Neural progenitor cell (in vitro differentiated cells): ENCODE data around the gene VWA3A. TPM values are rescaled to one million over a fixed set of nuclear protein-coding genes. Genes with fewer than 3 reads are reported as not detected.

Source experiments
- DNase-seq: peaks from one replicate; pipeline ENCODE4 v3.0.0-alpha.2; 2016; ENCODE audit warnings: low spot score
- H2AFZ ChIP-seq: fragments of 200-600 bp; sonication (generic); replicated peaks from 2 replicates; pipeline ENCODE4 v1.6.1; 2016; ENCODE audit warnings: antibody characterized with exemption
- H3F3A ChIP-seq: fragments of 200-600 bp; sonication (generic); 2 replicates; pipeline ENCODE4 v1.6.1; 2016; ENCODE audit warnings: antibody characterized with exemption, low read depth
- H3K27ac ChIP-seq: fragments of 200-600 bp; sonication (generic); 2 replicates; pipeline ENCODE4 v1.5.1; 2016; ENCODE audit warnings: mild to moderate bottlenecking
- H3K27me3 ChIP-seq: fragments of 200-600 bp; sonication (generic); 2 replicates; pipeline ENCODE4 v1.6.1; 2016; ENCODE audit warnings: mild to moderate bottlenecking, moderate library complexity
- H3K36me3 ChIP-seq: fragments of 200-600 bp; sonication (generic); 2 replicates; pipeline ENCODE4 v1.5.1; 2016
- H3K4me1 ChIP-seq: fragments of 200-600 bp; sonication (generic); 2 replicates; pipeline ENCODE4 v1.6.1; 2016; ENCODE audit warnings: mixed run types
- H3K4me2 ChIP-seq: fragments of 200-600 bp; sonication (generic); 2 replicates; pipeline ENCODE4 v1.6.1; 2016
- H3K4me3 ChIP-seq: fragments of 200-600 bp; sonication (generic); 2 replicates; pipeline ENCODE4 v1.5.1; 2016
- H3K79me2 ChIP-seq: fragments of 200-600 bp; sonication (generic); 2 replicates; pipeline ENCODE4 v1.6.1; 2016; ENCODE audit warnings: low read depth
- H3K9ac ChIP-seq: fragments of 200-600 bp; sonication (generic); 2 replicates; pipeline ENCODE4 v1.6.1; 2016
- H3K9me3 ChIP-seq: fragments of 200-600 bp; sonication (generic); 2 replicates; pipeline ENCODE4 v1.5.1; 2016; ENCODE audit warnings: low read depth
- H4K20me1 ChIP-seq: fragments of 200-600 bp; sonication (generic); 2 replicates; pipeline ENCODE4 v1.6.1; 2016; ENCODE audit warnings: low read depth
- H3K27ac Mint-ChIP-seq: 3 replicates; pipeline ENCODE4 v1.8.0; 2021; ENCODE audit warnings: mixed read lengths
- H3K27me3 Mint-ChIP-seq: 2 replicates; pipeline ENCODE4 v1.8.0; 2022; ENCODE audit warnings: low read depth, mild to moderate bottlenecking, inconsistent platforms, moderate library complexity, mixed read lengths; ENCODE audit not compliant: insufficient read depth
- H3K36me3 Mint-ChIP-seq: 3 replicates; pipeline ENCODE4 v1.8.0; 2021; ENCODE audit warnings: mixed read lengths
- H3K4me1 Mint-ChIP-seq: 3 replicates; pipeline ENCODE4 v1.8.0; 2021; ENCODE audit warnings: mixed read lengths
- H3K4me3 Mint-ChIP-seq: 3 replicates; pipeline ENCODE4 v1.8.0; 2021; ENCODE audit warnings: mild to moderate bottlenecking, moderate library complexity, mixed read lengths
- H3K9me3 Mint-ChIP-seq: 3 replicates; pipeline ENCODE4 v1.8.0; 2020; ENCODE audit warnings: mixed read lengths
- CTCF ChIP-seq: fragments of 200-600 bp; sonication (generic); IDR thresholded peaks from 2 replicates; pipeline ENCODE4 v1.5.1; 2017; ENCODE audit warnings: antibody characterized with exemption, mild to moderate bottlenecking
- EZH2 ChIP-seq: fragments of 200-600 bp; sonication (generic); IDR thresholded peaks from 2 replicates; pipeline ENCODE4 v1.6.1; 2017; ENCODE audit warnings: antibody characterized with exemption, mild to moderate bottlenecking, moderate library complexity
- EZH2phosphoT487 ChIP-seq: fragments of 200-600 bp; sonication (generic); IDR thresholded peaks from 2 replicates; pipeline ENCODE4 v1.6.1; 2017; ENCODE audit warnings: antibody characterized with exemption
- total RNA-seq: library from RNA; depleted of rRNA; stranded (reverse); fragments of >200 nt; gene quantifications from 2 replicates; pipeline ENCODE4 v1.2.3, GENCODE V29; 2015; ENCODE audit warnings: low replicate concordance

VWA3A gene
- total RNA-seq, 1 donor from 2014 or later, result 1.0 TPM

DNA sequence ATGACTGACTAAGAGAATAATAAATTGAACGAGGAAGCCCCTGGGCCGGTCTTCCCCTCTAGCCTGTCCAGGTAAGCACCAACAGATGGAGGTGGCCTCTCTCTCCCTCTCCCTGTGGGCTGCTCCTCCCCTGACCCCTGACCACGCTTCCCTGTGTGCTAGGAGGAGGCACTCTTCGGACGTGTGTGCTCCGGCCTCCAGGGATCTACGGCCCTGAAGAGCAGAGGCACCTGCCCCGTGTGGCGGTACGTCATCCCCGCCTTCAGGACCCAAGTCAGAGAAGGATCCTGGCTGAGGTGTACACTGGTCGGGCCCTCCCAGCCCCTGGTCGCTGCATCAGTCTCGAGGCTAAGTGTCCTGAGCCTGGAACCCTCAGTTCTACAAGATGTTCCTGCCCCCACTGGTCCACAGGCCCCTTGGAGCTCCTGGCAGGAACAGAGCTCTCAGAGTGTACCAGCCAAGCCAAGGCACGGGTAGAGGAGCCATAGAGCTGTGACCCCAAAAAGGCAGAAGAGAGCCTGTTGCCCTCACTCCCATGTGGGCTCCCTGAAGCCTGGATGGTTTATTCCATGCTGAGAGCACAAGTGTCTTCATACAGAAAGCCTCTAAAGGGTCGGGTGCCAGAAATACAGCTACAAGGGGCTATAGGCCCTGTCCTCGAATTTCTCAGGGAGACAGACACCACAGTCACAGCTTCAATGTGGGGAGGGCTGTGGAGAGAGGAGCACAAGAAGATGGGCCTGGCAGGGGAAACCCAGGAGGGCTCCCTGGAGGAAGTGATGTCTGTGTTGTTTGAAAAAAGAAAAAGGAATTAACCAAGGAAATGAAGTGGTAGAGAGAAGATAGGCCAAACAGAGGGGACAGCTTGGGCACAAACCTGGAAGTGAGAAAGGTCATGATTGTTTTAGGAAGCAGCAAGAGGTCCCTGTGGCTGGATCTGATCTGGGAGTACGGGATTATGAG is 85.9 kb downstream of the VWA3A start:
- Mint-ChIP-seq H3K27me3 (peaks cover 6% of the 10 kb centered on the region), H3K9me3 (no peaks in the 10 kb centered on the region), H3K27ac (no peak overlapping the region), H3K36me3 (no peaks in the 10 kb centered on the region), H3K4me1 (no peaks in the 10 kb centered on the region), H3K4me3 (no peak overlapping the region)
- Histone ChIP-seq H3K79me2 (no peaks in the 10 kb centered on the region), H3K4me2 (no peak overlapping the region), H3K27ac (no peak overlapping the region), H3K9me3 (no peaks in the 10 kb centered on the region), H3K4me3 (no peak overlapping the region), H3F3A (no peaks in the 10 kb centered on the region), H3K9ac (no peak overlapping the region), H4K20me1 (no peaks in the 10 kb centered on the region), H3K4me1 (no peaks in the 10 kb centered on the region), H3K36me3 (no peaks in the 10 kb centered on the region), H3K27me3 (no peaks in the 10 kb centered on the region), H2AFZ (no peak overlapping the region)
- no peak for TF ChIP-seq CTCF
- no peak for TF ChIP-seq EZH2phosphoT487
- no peak for TF ChIP-seq EZH2
- DNase-seq, result no peak

DNA sequence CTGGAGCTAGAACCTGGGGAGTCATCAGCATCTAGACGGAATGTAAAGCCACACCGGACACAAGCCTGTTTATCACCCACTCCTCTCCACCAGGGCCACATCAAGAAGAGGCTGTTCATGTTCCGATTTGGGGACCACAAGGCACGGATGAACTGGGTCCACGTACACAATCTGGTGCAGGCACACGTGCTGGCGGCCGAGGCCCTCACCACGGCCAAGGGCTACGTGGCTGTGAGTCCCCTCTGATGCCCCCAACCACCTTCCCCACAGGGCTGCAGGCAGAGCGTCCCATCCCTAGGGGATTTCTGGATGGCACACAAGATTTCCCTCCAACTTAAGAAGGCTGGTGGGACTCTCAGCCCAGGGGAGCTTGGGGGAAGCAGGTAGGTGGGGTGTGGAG is 89.1 kb downstream of the VWA3A start:
- Histone ChIP-seq H4K20me1 (no peaks in the 10 kb centered on the region), H3K27ac (no peak overlapping the region), H3K9ac (no peak overlapping the region), H3K79me2 (no peaks in the 10 kb centered on the region), H3K4me2 (no peak overlapping the region), H2AFZ (no peak overlapping the region), H3K4me3 (no peak overlapping the region), H3K9me3 (no peaks in the 10 kb centered on the region), H3F3A (no peaks in the 10 kb centered on the region), H3K4me1 (no peaks in the 10 kb centered on the region), H3K36me3 (no peaks in the 10 kb centered on the region), H3K27me3 (no peaks in the 10 kb centered on the region)
- no peaks in the 10 kb centered on the region for H3K4me1 Mint-ChIP-seq
- H3K36me3 Mint-ChIP-seq, result no peaks in the 10 kb centered on the region
- TF ChIP-seq EZH2phosphoT487, result no peak
- no peak for TF ChIP-seq EZH2
- TF ChIP-seq CTCF, result no peak
- H3K27ac Mint-ChIP-seq, result no peak overlapping the region
- H3K4me3 Mint-ChIP-seq, result no peak overlapping the region
- peaks cover 8% of the 10 kb centered on the region for H3K27me3 Mint-ChIP-seq
- H3K9me3 Mint-ChIP-seq, result no peaks in the 10 kb centered on the region
- no peak for DNase-seq

GRCh38 chr16:22181843-22182242 is 89.5 kb downstream of the VWA3A start:
- Mint-ChIP-seq H3K4me3 (no peak overlapping the region), H3K36me3 (no peaks in the 10 kb centered on the region), H3K9me3 (no peaks in the 10 kb centered on the region), H3K27ac (no peak overlapping the region), H3K4me1 (no peaks in the 10 kb centered on the region), H3K27me3 (peaks cover 8% of the 10 kb centered on the region)
- Histone ChIP-seq H2AFZ (no peak overlapping the region), H3K36me3 (no peaks in the 10 kb centered on the region), H3K4me3 (no peak overlapping the region), H3F3A (no peaks in the 10 kb centered on the region), H3K27ac (no peak overlapping the region), H4K20me1 (no peaks in the 10 kb centered on the region), H3K27me3 (no peaks in the 10 kb centered on the region), H3K9ac (no peak overlapping the region), H3K9me3 (no peaks in the 10 kb centered on the region), H3K79me2 (no peaks in the 10 kb centered on the region), H3K4me1 (no peaks in the 10 kb centered on the region), H3K4me2 (no peak overlapping the region)
- no peak for DNase-seq
- TF ChIP-seq EZH2 (no peak), CTCF (no peak), EZH2phosphoT487 (no peak)
